Measurements from ENCODE around the gene TRIM37.
"Not testable (repeated sequence)": the region's sequence is repeated elsewhere in the genome, so short reads cannot be mapped to it uniquely, and the experiment has no call there.

TRIM37 gene

GRCh38 chr17:59110973-59111372 is 4.3 kb upstream of the TRIM37 start:
- no peak for DNase-seq (ENCODE audit: low read depth in 2 of 3, low spot score in 2 of 3)

- DNase-seq (ENCODE audit: low read depth in 2 of 3, low spot score in 2 of 3): no peak
Measured at GRCh38 chr17:59108400-59109102, 1.9 kb upstream of the TRIM37 start.

GRCh38 chr17:59107306-59107670 is 608 bp upstream of the TRIM37 start:
- no peak for DNase-seq (ENCODE audit: low read depth in 2 of 3, low spot score in 2 of 3)

GRCh38 chr17:59105852-59106462 is 723 bp downstream of the TRIM37 start:
- DNase-seq (ENCODE audit: low read depth in 2 of 3, low spot score in 2 of 3): peak; percentile 24 to 41 (median 37)

GRCh38 chr17:59101178-59101577 is 5.5 kb downstream of the TRIM37 start:
- DNase-seq (ENCODE audit: low read depth in 2 of 3, low spot score in 2 of 3): no peak

- no peak for DNase-seq (ENCODE audit: low read depth in 2 of 3, low spot score in 2 of 3)
Measured at GRCh38 chr17:59097876-59098275, 8.8 kb downstream of the TRIM37 start.

GRCh38 chr17:59094861-59095530 is 11.7 kb downstream of the TRIM37 start:
- no peak for DNase-seq (ENCODE audit: low read depth in 2 of 3, low spot score in 2 of 3)

GRCh38 chr17:59093702-59094231 is 12.9 kb downstream of the TRIM37 start:
- DNase-seq (ENCODE audit: low read depth in 2 of 3, low spot score in 2 of 3): no peak

GRCh38 chr17:59093145-59093701 is 13.5 kb downstream of the TRIM37 start:
- no peak for DNase-seq (ENCODE audit: low read depth in 2 of 3, low spot score in 2 of 3)

- DNase-seq (ENCODE audit: low read depth in 2 of 3, low spot score in 2 of 3): not testable (repeated sequence)
Measured at GRCh38 chr17:59090593-59090992, 16.1 kb downstream of the TRIM37 start.

- no peak for DNase-seq (ENCODE audit: low read depth in 2 of 3, low spot score in 2 of 3)
Measured at GRCh38 chr17:59084154-59084553, 22.5 kb downstream of the TRIM37 start.

GRCh38 chr17:59074494-59074893 is 32.2 kb downstream of the TRIM37 start:
- DNase-seq (ENCODE audit: low read depth in 2 of 3, low spot score in 2 of 3): no peak

- DNase-seq (ENCODE audit: low read depth in 2 of 3, low spot score in 2 of 3): no peak
Measured at GRCh38 chr17:59073972-59074371, 32.7 kb downstream of the TRIM37 start.

GRCh38 chr17:59069856-59070255 is 36.8 kb downstream of the TRIM37 start:
- no peak for DNase-seq (ENCODE audit: low read depth in 2 of 3, low spot score in 2 of 3)

GRCh38 chr17:59067756-59068155 is 38.9 kb downstream of the TRIM37 start:
- DNase-seq (ENCODE audit: low read depth in 2 of 3, low spot score in 2 of 3): no peak

- no peak for DNase-seq (ENCODE audit: low read depth in 2 of 3, low spot score in 2 of 3)
Measured at GRCh38 chr17:59067340-59067739, 39.3 kb downstream of the TRIM37 start.

GRCh38 chr17:59062509-59062908 is 44.2 kb downstream of the TRIM37 start:
- DNase-seq (ENCODE audit: low read depth in 2 of 3, low spot score in 2 of 3): no peak

GRCh38 chr17:59056857-59057256 is 49.8 kb downstream of the TRIM37 start:
- DNase-seq (ENCODE audit: low read depth in 2 of 3, low spot score in 2 of 3): no peak

GRCh38 chr17:59049798-59050197 is 56.9 kb downstream of the TRIM37 start:
- no peak for DNase-seq (ENCODE audit: low read depth in 2 of 3, low spot score in 2 of 3)

GRCh38 chr17:59047616-59048015 is 59.1 kb downstream of the TRIM37 start:
- no peak for DNase-seq (ENCODE audit: low read depth in 2 of 3, low spot score in 2 of 3)

- no peak for DNase-seq (ENCODE audit: low read depth in 2 of 3, low spot score in 2 of 3)
Measured at GRCh38 chr17:59046192-59046591, 60.5 kb downstream of the TRIM37 start.

- DNase-seq (ENCODE audit: low read depth in 2 of 3, low spot score in 2 of 3): no peak
Measured at GRCh38 chr17:59038734-59039133, 67.9 kb downstream of the TRIM37 start.
